AG04450 (cell line): ENCODE data around the gene CIT. TPM values are rescaled to one million over a fixed set of nuclear protein-coding genes. Genes with fewer than 3 reads are reported as not detected.

ENCODE experiments used
- CTCF ChIA-PET: fragments of 300-600, 350-600 bp; formaldehyde crosslinking; extraction: SDS; loops from one replicate; lab custom pipeline; 2022; ENCODE audit warnings: antibody characterized with exemption, inconsistent platforms; lab: Charles Lee
- POLR2A ChIA-PET: fragments of 350-600 bp; formaldehyde crosslinking; extraction: SDS; loops from one replicate; lab custom pipeline; 2021; ENCODE audit warnings: antibody characterized with exemption, inconsistent platforms; lab: Yijun Ruan, JAX
- DNase-seq: peaks from one replicate; pipeline ENCODE4 v3.0.0-alpha.2; 2011; ENCODE audit warnings: low read depth, low spot score
- H3K27ac ChIP-seq: one replicate; pipeline ENCODE4 v1.5.1; 2012; ENCODE audit warnings: low read depth, low read length, control low read depth
- H3K27me3 ChIP-seq: one replicate; pipeline ENCODE4 v1.6.0; 2012; ENCODE audit warnings: low read length; ENCODE audit not compliant: control insufficient read depth, insufficient read depth
- H3K4me3 ChIP-seq: 2 replicates; pipeline ENCODE4 v1.5.1; 2011; ENCODE audit warnings: mild to moderate bottlenecking, low read depth, low read length, control low read depth
- H3K9me3 ChIP-seq: 2 replicates; pipeline ENCODE4 v1.5.1; 2012; ENCODE audit warnings: low read length; ENCODE audit not compliant: control insufficient read depth, insufficient read depth
- polyA plus RNA-seq: library from polyadenylated mRNA; depleted of rRNA; stranded (reverse); fragments of >200 nt; gene quantifications from 2 replicates; pipeline ENCODE4 v1.2.3, GENCODE V29; 2011
- TF ChIP-seq, protein P1 (sequence below): IDR thresholded peaks from 2 replicates; pipeline ENCODE4 v1.5.1; 2011; ENCODE audit warnings: low read depth, low read length, control low read depth, inconsistent platforms

Gene CIT
- polyA plus RNA-seq, 1 experiment: 6.0 TPM

- H3K4me3 ChIP-seq: no peak overlapping the region
- no peak for DNase-seq
- ChIA-PET POLR2A (no interaction called here), CTCF (interaction anchor here (0.5 to 1.4 kb wide), 3 partner anchors 34 to 1361 kb away, joined by 3 to 7 read pairs (median 6); no protein-coding TSS in a partner anchor)
- H3K27ac ChIP-seq: no peak overlapping the region
- TF ChIP-seq, protein P1, sequence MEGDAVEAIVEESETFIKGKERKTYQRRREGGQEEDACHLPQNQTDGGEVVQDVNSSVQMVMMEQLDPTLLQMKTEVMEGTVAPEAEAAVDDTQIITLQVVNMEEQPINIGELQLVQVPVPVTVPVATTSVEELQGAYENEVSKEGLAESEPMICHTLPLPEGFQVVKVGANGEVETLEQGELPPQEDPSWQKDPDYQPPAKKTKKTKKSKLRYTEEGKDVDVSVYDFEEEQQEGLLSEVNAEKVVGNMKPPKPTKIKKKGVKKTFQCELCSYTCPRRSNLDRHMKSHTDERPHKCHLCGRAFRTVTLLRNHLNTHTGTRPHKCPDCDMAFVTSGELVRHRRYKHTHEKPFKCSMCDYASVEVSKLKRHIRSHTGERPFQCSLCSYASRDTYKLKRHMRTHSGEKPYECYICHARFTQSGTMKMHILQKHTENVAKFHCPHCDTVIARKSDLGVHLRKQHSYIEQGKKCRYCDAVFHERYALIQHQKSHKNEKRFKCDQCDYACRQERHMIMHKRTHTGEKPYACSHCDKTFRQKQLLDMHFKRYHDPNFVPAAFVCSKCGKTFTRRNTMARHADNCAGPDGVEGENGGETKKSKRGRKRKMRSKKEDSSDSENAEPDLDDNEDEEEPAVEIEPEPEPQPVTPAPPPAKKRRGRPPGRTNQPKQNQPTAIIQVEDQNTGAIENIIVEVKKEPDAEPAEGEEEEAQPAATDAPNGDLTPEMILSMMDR: no peak
- H3K9me3 ChIP-seq: no peaks in the 10 kb centered on the region
- H3K27me3 ChIP-seq: no peaks in the 10 kb centered on the region
Measured at GRCh38 chr12:119728444-119728745, 148.7 kb downstream of the CIT start.

DNA sequence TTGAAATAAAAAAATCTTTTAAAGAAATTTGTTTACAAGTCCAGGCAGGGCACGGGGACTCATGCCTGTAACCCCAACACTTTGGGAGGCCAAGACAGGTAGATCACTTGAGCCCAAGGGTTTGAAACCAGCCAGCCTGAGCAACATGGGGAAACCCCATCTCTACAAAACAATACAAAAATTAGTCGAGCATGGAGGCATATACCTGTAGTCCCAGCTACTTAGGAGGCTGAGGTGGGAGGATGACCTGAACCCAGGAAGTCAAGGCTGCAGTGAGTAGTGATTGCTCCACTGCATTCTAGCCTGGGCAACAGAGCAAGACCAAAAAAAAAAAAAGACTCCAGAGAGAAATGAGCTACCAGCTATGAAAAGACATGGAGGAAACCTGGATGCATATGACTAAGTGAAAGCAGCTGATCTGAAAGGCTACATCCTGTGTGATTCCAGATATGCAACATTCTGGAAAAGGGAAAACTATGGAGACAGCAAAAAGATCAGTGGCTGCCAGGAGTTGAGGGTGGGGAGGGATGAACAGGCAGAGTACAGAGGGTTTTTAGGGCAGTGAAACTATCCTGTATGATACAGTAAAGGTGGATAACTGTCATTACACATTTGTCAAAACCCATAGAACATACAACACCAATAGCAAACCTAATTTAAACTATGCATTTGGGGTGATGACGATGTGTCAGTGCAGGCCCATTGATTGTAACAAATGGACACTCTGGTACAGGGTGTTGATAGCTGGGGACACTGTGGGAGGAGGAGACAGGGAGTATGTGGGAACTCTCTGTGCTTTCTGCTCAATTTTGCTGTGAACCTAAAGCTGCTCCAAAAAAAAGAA lies 149.3 kb downstream of the CIT start:
- CTCF ChIA-PET: interaction anchor here (0.5 to 1.4 kb wide), 2 partner anchors 53 to 1360 kb away, joined by 3 to 7 read pairs; no protein-coding TSS in a partner anchor
- Histone ChIP-seq H3K27me3 (no peaks in the 10 kb centered on the region), H3K27ac (no peak overlapping the region), H3K9me3 (no peaks in the 10 kb centered on the region), H3K4me3 (no peak overlapping the region)
- POLR2A ChIA-PET: no interaction called here
- TF ChIP-seq, protein P1: no peak
- no peak for DNase-seq

DNA sequence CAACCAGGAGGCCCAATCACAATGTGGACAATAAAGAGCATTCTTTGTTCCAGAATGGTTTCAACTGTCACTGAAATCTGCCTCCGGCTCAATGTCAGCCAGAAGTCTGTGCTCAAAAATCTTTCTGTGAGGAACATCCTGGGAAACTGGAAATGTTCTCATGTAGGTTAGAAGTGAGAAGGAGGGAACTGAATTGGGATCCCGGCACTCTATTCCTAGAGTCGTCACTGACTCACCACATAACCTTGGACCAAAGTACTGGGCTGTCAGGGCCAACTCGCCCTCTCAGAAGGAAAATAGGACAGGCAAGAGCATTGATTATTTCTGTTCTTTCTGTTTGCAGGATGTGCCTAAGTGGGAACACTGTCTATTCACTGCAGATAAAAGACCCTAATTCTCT lies 151.6 kb downstream of the CIT start:
- Histone ChIP-seq H3K27me3 (no peaks in the 10 kb centered on the region), H3K9me3 (no peaks in the 10 kb centered on the region), H3K4me3 (no peak overlapping the region), H3K27ac (no peak overlapping the region)
- TF ChIP-seq, protein P1: no peak
- CTCF ChIA-PET: no interaction called here
- DNase-seq: no peak
- POLR2A ChIA-PET: no interaction called here

DNA sequence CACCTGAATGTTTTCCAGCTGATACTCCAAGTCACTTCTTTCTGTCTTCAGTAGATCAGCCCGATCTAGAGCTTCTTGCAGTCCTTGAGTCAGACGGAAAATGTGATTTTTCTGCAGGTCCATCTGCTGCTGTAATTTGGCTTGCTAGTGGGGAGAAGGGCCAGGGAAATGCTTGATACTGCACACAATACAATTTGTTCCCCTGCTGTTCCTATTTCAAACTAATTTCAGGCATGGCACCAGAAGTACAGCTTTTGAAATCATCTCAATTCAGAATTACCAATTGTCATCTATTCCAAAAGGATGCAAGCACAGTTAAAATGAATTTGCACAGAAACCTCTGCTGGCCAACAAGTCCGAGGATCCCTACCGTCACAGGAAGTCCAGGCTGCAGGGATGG lies 155.8 kb downstream of the CIT start:
- Histone ChIP-seq H3K9me3 (no peaks in the 10 kb centered on the region; the same call in 1 of the 2 replicates), H3K27me3 (no peaks in the 10 kb centered on the region), H3K27ac (no peak overlapping the region), H3K4me3 (no peak overlapping the region)
- ChIA-PET POLR2A (no interaction called here), CTCF (no interaction called here)
- no peak for DNase-seq
- TF ChIP-seq, protein P1: no peak

GRCh38 chr12:119720349-119720748 lies 156.8 kb downstream of the CIT start:
- no peak for DNase-seq
- no peaks in the 10 kb centered on the region; the same call in 1 of the 2 replicates for H3K9me3 ChIP-seq
- POLR2A ChIA-PET: no interaction called here
- H3K4me3 ChIP-seq: no peak overlapping the region
- H3K27me3 ChIP-seq: no peaks in the 10 kb centered on the region
- CTCF ChIA-PET: no interaction called here
- no peak overlapping the region for H3K27ac ChIP-seq
- TF ChIP-seq, protein P1: no peak
